Sciatic nerve (tissue), 2 donors: ENCODE measurements around the gene C17orf113. TPM values are rescaled to one million over a fixed set of nuclear protein-coding genes. Genes with fewer than 3 reads are reported as not detected.

Source experiments
- ATAC-seq: fragments of 200-7000 bp; cut with Tn5 transposase; one replicate; pipeline ENCODE4 v1.9.1; 2020; ENCODE audit warnings: mild to moderate bottlenecking, moderate library complexity
- DNase-seq: peaks from one replicate; pipeline ENCODE4 v3.0.0-alpha.2; 2020; ENCODE audit warnings: low spot score
- intact Hi-C: fragments of 100-400 bp; cut with DNase I; formaldehyde crosslinking; loops from one replicate; pipeline ENCODE4 v1.14.2; 2022
- total RNA-seq: library from RNA; stranded (reverse); fragmentation: NEBNext Ultra II Directional; extraction: Animal tissue kit (Norgen Biotek cat#: 25700); gene quantifications from one replicate; pipeline ENCODE4 v1.2.1, GENCODE V29; 2021
- donor health status: DM: no; HTN: no; CAD: no.
- donor health status: DM: no; HTN: no; CAD: no.

C17orf113 gene
- total RNA-seq, 1 donor from 2014 or later: 2.9 TPM

DNA sequence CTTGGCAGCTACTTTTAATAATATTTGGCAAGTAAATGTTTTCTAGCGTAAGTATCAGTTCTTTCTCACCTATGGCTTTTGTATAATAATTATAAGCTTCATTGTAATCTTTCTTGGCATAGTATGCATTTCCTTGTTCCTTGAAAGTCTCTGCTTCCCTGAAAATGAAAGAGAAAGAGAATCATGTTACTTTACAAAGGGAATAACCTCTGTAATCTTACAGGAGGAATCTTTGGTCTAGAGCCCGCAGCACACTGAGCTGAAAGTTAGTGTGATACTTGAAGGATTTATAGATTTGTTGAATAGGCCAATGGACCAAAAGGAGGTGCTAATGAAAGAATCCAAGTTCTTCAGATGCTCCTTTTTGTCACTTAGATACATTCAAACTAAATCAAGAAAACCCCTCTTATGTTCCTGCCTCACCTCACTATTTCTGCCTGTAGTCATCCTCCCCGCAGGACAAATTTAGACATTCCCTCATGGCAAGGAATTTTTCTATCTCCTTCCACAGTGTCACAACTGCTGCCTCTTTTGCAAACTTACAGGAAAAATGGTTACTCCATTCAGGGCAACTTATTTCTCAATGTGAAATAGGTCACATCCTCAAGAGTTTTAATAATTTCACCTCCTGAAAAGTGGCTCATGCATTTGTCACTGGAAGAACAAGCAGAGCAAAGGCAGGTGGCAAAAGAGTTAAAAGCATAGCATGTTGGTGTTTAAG, 49.8 kb downstream of the C17orf113 start:
- no peak for DNase-seq
- ATAC-seq: no peak
- intact Hi-C loops: loop anchor here (5.0 kb wide), 1 partner anchor 967 kb away; no protein-coding TSS in a partner anchor

DNA sequence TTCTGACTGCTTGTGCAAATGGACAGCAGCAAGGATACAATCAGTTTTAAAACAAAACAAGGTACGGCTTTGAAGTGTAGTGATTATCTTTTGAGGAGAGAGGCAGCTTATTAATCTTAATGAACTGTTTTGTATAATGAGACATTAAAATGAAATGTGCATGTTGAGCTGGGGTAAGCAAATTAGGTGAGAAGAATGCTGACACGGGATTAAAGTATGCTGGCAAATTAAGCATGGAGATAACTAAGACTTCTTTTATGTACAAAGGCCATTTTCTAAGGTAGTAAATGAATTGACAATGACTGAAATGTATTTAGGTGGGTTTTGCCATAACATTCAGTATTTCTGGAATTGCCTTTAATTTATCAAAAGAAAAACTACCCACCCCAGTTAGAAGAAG, 51.9 kb downstream of the C17orf113 start:
- ATAC-seq (no peak), DNase-seq (no peak)

GRCh38 chr17:41996855-41997164, 53.6 kb downstream of the C17orf113 start:
- no peak for DNase-seq
- no peak for ATAC-seq
- intact Hi-C loops: no loop called here

More for the DNA sequence above, 51.9 kb downstream of the C17orf113 start:
- intact Hi-C loops: no loop called here

- ATAC-seq (peak; percentile 63), DNase-seq (peak; percentile 52)
- intact Hi-C loops: no loop called here
Observed at GRCh38 chr17:41992576-41992975, 57.8 kb downstream of the C17orf113 start.

GRCh38 chr17:41989702-41990419, 60.5 kb downstream of the C17orf113 start:
- no peak for ATAC-seq
- no peak for DNase-seq
- intact Hi-C loops: no loop called here

DNA sequence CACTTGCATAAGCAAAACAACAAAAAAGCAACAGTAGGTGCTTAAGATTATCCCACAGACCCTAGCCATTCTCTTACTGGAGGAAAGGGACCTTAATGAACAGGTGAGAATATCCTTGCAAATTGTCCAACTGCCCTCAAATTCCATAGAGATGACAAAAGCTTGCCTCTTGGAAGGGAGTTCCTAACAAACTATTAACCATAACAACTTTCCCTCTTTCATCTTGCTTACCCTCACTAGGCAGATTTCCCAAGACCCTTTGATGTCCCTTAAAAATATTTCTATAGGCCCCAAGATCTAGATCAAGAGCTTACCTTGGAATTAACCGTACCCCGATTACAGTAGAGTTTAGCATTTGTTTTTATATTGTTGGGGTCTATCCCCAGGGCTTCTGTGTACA, 62.0 kb downstream of the C17orf113 start:
- DNase-seq: no peak
- intact Hi-C loops: no loop called here
- ATAC-seq: no peak

Other genes starting within 250 kb of the C17orf113 start
- gene P3H4, start 238.7 kb downstream of the C17orf113 start, total RNA-seq: 12.8 TPM
- 73.3 TPM for gene FKBP10, start 237.6 kb downstream of the C17orf113 start, total RNA-seq
- 34.6 TPM for gene NT5C3B, start 214.4 kb downstream of the C17orf113 start, total RNA-seq
- not detected for gene KLHL10, start 212.8 kb downstream of the C17orf113 start, total RNA-seq
- gene KLHL11, start 185.2 kb downstream of the C17orf113 start, total RNA-seq: 16.0 TPM
- 139 TPM for gene ACLY, start 131.7 kb downstream of the C17orf113 start, total RNA-seq
- 2.9 TPM for gene ODAD4, start 120.0 kb downstream of the C17orf113 start, total RNA-seq
- gene CNP, start 83.8 kb downstream of the C17orf113 start, total RNA-seq: 393 TPM
- gene DNAJC7, start 33.2 kb downstream of the C17orf113 start, total RNA-seq: 95.0 TPM
- 18.9 TPM for gene NKIRAS2, start 30.5 kb downstream of the C17orf113 start, total RNA-seq
- 3.0 TPM for gene ZNF385C, start 47.9 kb upstream of the C17orf113 start, total RNA-seq
- gene DHX58, start 62.1 kb upstream of the C17orf113 start, total RNA-seq: 24.8 TPM
- 58.0 TPM for gene KAT2A, start 70.8 kb upstream of the C17orf113 start, total RNA-seq
- not detected for gene HSPB9, start 72.2 kb upstream of the C17orf113 start, total RNA-seq
- gene RAB5C, start 104.4 kb upstream of the C17orf113 start, total RNA-seq: 96.1 TPM
- 0.36 TPM for gene KCNH4, start 130.5 kb upstream of the C17orf113 start, total RNA-seq
- not detected for gene HCRT, start 134.9 kb upstream of the C17orf113 start, total RNA-seq
- 22.7 TPM for gene GHDC, start 143.9 kb upstream of the C17orf113 start, total RNA-seq
- 90.8 TPM for gene STAT5B, start 225.8 kb upstream of the C17orf113 start, total RNA-seq
- gene STAT5A, start 237.9 kb upstream of the C17orf113 start, total RNA-seq: 55.6 TPM